Activated CD4-positive, CD25-positive, alpha-beta regulatory T cell treated with anti-CD3 and anti-CD28 coated beads, Interleukin-2, amount 50 U/mL, for 72 hours (primary cell): ENCODE measurements around the gene ZNF664.

Experiments
- DNase-seq: peaks from one replicate; pipeline ENCODE4 v3.0.0; 2021

Gene ZNF664

GRCh38 chr12:123960029-123960735, 12.8 kb upstream of the ZNF664 start:
- DNase-seq, result no peak

GRCh38 chr12:123960856-123961255, 12.2 kb upstream of the ZNF664 start:
- DNase-seq, result no peak

GRCh38 chr12:123961585-123962345, 11.2 kb upstream of the ZNF664 start:
- no peak for DNase-seq

- DNase-seq, result no peak
Observed at GRCh38 chr12:123962513-123962912, 10.5 kb upstream of the ZNF664 start.

- no peak for DNase-seq
Observed at GRCh38 chr12:123963821-123964220, 9.2 kb upstream of the ZNF664 start.

- no peak for DNase-seq
Observed at GRCh38 chr12:123965382-123965781, 7.6 kb upstream of the ZNF664 start.

GRCh38 chr12:123966596-123966995, 6.4 kb upstream of the ZNF664 start:
- no peak for DNase-seq

- DNase-seq, result no peak
Observed at GRCh38 chr12:123967121-123967586, 5.9 kb upstream of the ZNF664 start.

GRCh38 chr12:123971449-123971769, 1.6 kb upstream of the ZNF664 start:
- no peak for DNase-seq

GRCh38 chr12:123971770-123972456, 1.1 kb upstream of the ZNF664 start:
- no peak for DNase-seq

GRCh38 chr12:123973552-123974341, 732 bp downstream of the ZNF664 start:
- peak; percentile 53 for DNase-seq

- DNase-seq, result no peak
Observed at GRCh38 chr12:123976227-123976826, 3.3 kb downstream of the ZNF664 start.

GRCh38 chr12:123979566-123979965, 6.6 kb downstream of the ZNF664 start:
- DNase-seq, result no peak

- no peak for DNase-seq
Observed at GRCh38 chr12:123982269-123982668, 9.3 kb downstream of the ZNF664 start.

- no peak for DNase-seq
Observed at GRCh38 chr12:123983822-123984485, 10.9 kb downstream of the ZNF664 start.

GRCh38 chr12:123984903-123985302, 11.9 kb downstream of the ZNF664 start:
- DNase-seq, result no peak

- DNase-seq, result no peak
Observed at GRCh38 chr12:123986374-123986965, 13.5 kb downstream of the ZNF664 start.

GRCh38 chr12:123987022-123987421, 14.0 kb downstream of the ZNF664 start:
- no peak for DNase-seq

GRCh38 chr12:123989168-123989567, 16.2 kb downstream of the ZNF664 start:
- DNase-seq, result no peak

- no peak for DNase-seq
Observed at GRCh38 chr12:123989753-123990152, 16.7 kb downstream of the ZNF664 start.

- no peak for DNase-seq
Observed at GRCh38 chr12:123990511-123990910, 17.5 kb downstream of the ZNF664 start.
